ENCODE data around the gene PPP2R5C. TPM values are rescaled to one million over a fixed set of nuclear protein-coding genes. Genes with fewer than 3 reads are reported as not detected.
"Not testable (repeated sequence)": the region's sequence is repeated elsewhere in the genome, so short reads cannot be mapped to it uniquely, and the experiment has no call there.

Gene PPP2R5C
- total RNA-seq, 1 donor from 2014 or later: 198 TPM

DNA sequence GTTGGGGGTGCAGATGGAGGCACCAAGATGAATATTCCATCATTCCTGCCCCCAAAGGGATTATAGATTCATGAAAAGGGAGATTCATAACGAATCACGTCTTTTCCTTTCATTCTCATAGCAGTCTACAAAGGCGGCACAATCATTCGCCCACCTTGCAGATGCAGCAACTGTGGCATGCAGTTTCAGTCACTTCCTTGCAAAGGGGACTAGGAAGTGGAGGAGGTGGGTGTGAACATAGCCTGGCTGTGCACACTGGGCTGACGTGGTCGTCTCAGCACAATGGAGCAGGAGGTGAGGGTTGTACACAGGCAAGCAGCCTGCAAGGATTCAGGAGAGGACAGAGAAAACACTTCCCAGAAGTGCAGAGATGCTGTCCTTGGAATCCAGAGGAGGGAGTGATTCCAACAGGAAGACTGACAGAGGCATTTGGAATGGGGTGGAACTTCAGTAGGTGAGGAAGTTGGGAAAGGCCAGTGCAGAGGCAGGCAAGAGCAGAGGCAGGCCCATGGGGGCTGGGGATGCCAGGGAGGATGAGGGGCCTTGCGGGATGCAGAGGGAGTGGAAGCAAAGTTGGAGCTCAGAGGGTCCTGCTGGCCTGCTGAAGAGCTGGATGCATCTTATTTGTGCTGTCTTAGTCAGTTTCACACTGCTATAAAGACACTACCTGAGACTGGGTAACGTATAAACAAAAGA lies 21.9 kb upstream of the PPP2R5C start:
- no peak for DNase-seq
- no peaks in the 10 kb centered on the region for H3K36me3 ChIP-seq
- no peaks in the 10 kb centered on the region for H3K4me1 ChIP-seq
- H3K9me3 ChIP-seq (replicated peaks): peaks cover 9% of the 10 kb centered on the region
- intact Hi-C loops (cut with micrococcal nuclease): no loop called here
- no peak overlapping the region for H3K27ac ChIP-seq (replicated peaks)
- H3K4me3 ChIP-seq: no peak overlapping the region
- no peak for TF ChIP-seq CTCF (IDR thresholded peaks at IDR 0.05; ENCODE audit: borderline replicate concordance)
- peaks cover 17% of the 10 kb centered on the region for H3K27me3 ChIP-seq (ENCODE audit: low read depth)

DNA sequence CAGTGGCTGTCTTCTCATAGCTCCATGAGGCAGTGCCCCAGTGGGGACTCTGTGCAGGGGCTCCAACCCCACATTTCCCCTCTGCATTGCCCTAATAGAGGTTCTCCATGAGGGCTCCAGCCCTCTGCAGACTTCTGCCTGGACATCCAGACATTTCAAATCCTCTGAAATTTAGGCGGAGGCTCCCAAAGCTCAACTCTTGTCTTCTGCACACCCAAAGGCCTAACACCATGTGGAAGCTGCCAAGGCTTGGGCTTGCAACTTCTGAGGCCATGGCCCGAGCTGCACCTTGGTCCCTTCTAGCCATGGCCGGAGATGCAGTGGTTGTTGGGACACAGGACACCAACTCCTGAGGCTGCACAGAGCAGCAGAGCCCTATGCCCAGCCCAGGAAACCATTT lies 20.5 kb upstream of the PPP2R5C start:
- TF ChIP-seq CTCF (IDR thresholded peaks at IDR 0.05; ENCODE audit: borderline replicate concordance): no peak
- Histone ChIP-seq H3K4me3 (no peak overlapping the region), H3K27ac (replicated peaks) (no peak overlapping the region), H3K36me3 (no peaks in the 10 kb centered on the region), H3K27me3 (ENCODE audit: low read depth) (peaks cover 17% of the 10 kb centered on the region), H3K4me1 (no peaks in the 10 kb centered on the region), H3K9me3 (replicated peaks) (peaks cover 9% of the 10 kb centered on the region)
- intact Hi-C loops (cut with micrococcal nuclease): no loop called here
- DNase-seq: no peak

GRCh38 chr14:101743701-101744100 lies 17.8 kb upstream of the PPP2R5C start:
- no peak overlapping the region for H3K4me3 ChIP-seq
- intact Hi-C loops (cut with micrococcal nuclease): no loop called here
- no peaks in the 10 kb centered on the region for H3K36me3 ChIP-seq
- TF ChIP-seq CTCF (IDR thresholded peaks at IDR 0.05; ENCODE audit: borderline replicate concordance): no peak
- H3K27me3 ChIP-seq (ENCODE audit: low read depth): peaks cover 3% of the 10 kb centered on the region
- no peaks in the 10 kb centered on the region for H3K4me1 ChIP-seq
- no peak for DNase-seq
- peaks cover 9% of the 10 kb centered on the region for H3K9me3 ChIP-seq (replicated peaks)
- H3K27ac ChIP-seq (replicated peaks): no peak overlapping the region

DNA sequence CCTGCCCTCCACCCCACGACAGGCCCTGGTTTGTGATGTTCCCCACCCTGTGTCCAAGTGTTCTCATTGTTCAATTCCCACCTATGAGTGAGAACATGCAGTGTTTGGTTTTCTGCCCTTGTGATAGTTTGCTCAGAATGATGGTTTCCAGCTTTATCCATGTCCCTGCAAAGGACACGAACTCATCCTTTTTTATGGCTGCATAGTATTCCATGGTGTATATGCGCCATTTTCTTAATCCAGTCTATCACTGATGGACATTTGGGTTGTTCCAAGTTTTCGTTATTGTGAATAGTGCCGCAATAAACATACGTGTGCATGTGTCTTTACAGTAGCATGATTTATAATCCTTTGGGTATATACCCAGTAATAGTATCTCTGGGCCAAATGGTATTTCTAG lies 17.1 kb upstream of the PPP2R5C start:
- DNase-seq; H3K36me3 ChIP-seq; H3K4me3 ChIP-seq; H3K4me1 ChIP-seq; intact Hi-C loops (cut with micrococcal nuclease); H3K9me3 ChIP-seq (replicated peaks); H3K27me3 ChIP-seq (ENCODE audit: low read depth); H3K27ac ChIP-seq (replicated peaks): not testable (repeated sequence)

DNA sequence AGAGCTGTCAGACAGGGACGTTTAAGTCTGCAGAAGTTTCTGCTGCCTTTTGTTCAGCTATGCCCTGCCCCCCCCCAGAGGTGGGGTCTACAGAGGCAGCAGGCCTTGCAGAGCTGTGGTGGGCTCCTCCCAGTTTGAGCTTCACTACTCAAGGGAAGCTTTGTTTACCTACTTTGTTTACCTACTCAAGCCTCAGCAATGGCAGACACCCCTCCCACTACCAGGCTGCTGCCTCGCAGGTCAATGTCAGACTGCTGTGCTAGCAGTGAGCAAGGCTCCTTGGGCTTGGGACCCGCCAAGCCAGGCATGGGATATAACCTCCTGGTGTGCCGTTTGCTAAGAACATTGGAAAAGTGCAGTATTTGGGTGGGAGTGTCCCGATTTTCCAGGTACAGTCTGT lies 11.8 kb upstream of the PPP2R5C start:
- H3K27me3 ChIP-seq (ENCODE audit: low read depth): peaks cover 40% of the 10 kb centered on the region
- H3K4me3 ChIP-seq; H3K27ac ChIP-seq (replicated peaks); H3K4me1 ChIP-seq; H3K9me3 ChIP-seq (replicated peaks); H3K36me3 ChIP-seq; DNase-seq; intact Hi-C loops (cut with micrococcal nuclease): not testable (repeated sequence)

DNA sequence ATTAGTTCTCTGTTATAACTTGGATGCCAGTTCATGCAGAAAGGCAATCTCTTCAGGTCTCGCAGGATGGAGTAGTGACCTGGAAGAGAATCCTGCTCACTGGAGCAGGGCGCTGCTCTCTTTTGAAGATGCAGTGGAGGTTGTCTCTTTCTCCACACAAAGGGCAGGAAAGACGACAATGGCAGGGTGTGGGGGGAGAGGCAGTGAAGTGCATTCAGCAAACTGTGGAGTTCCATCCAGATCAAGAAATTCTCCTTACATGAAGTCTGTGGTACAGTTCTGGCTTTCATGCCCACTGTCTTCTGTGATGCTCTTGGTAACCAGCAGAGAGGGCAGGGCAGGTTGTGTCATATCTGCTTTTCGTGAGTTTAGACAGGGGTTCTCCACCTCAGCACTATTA lies 6.6 kb upstream of the PPP2R5C start:
- peaks cover 2% of the 10 kb centered on the region for H3K4me1 ChIP-seq
- H3K27ac ChIP-seq (replicated peaks): no peak overlapping the region
- no peak for TF ChIP-seq CTCF (IDR thresholded peaks at IDR 0.05; ENCODE audit: borderline replicate concordance)
- H3K27me3 ChIP-seq (ENCODE audit: low read depth): peaks cover 32% of the 10 kb centered on the region
- no peak overlapping the region for H3K4me3 ChIP-seq
- intact Hi-C loops (cut with micrococcal nuclease): no loop called here
- no peaks in the 10 kb centered on the region for H3K36me3 ChIP-seq
- no peak for DNase-seq
- H3K9me3 ChIP-seq (replicated peaks): no peaks in the 10 kb centered on the region

All from left ventricle myocardium inferior (tissue), 1 donor.